Measurements from ENCODE around the gene PDE6B. TPM values are rescaled to one million over a fixed set of nuclear protein-coding genes. Genes with fewer than 3 reads are reported as not detected.

PDE6B gene
- total RNA-seq, 4 donors from 2014 or later: 0.32 to 5.6 (median 2.9) TPM

DNA sequence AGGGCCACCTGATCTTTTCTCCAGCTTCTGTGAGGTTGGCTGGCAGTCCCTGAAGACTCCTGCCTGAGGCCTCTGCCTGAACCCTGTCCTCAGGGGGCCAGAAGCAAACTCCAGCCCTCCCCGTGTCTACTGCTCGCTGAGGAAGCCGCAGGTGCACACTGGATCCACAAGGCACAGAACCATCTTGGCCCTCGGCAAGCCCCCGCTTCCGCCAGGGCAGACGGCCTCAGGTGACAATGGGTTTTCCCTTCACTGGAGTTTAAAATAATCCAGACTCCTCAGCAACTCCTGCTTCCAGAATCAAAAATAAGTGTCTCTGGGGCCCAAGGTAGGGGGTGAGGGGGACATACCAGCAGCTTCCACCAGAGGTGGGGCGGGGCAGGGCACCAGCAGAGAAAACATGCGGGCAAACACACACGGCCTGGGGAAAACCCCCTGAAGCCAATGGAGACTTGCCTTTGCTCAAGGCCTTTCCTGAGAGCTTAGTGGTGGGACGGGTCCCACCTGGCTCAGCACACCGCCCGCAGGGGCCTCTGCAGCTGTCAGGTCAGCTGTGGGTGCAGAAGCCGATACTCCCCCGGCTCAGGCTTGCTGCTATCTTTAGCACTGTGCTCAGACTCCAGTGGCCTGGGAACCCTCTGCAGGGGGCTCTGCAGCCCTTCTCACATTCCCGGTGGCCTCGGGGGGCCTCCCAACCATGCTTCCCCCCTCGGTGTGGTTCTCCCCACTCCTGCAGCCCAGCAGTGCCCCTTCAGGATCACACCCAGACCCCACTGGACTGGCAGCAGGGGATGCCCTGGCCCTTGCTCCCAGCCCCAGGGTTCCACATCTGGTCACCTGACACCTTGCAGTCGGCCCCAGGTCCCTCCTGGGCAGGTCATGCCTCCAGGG, 50.9 kb downstream of the PDE6B start:
- DNase-seq (ENCODE audit: low spot score) (no peak), ATAC-seq (ENCODE audit: low FRiP score) (no peak)
- no peak for TF ChIP-seq CTCF (IDR thresholded peaks at IDR 0.05)

- ATAC-seq (ENCODE audit: low FRiP score) (no peak), DNase-seq (ENCODE audit: low spot score) (no peak)
- no peak for TF ChIP-seq CTCF (IDR thresholded peaks at IDR 0.05)
Measured at GRCh38 chr4:676871-677235, 51.5 kb downstream of the PDE6B start.

GRCh38 chr4:677431-678293, 52.3 kb downstream of the PDE6B start:
- no peak for TF ChIP-seq CTCF (IDR thresholded peaks at IDR 0.05)
- ATAC-seq (ENCODE audit: low FRiP score): no peak
- DNase-seq (ENCODE audit: low spot score): no peak

- DNase-seq (ENCODE audit: low spot score) (no peak), ATAC-seq (ENCODE audit: low FRiP score) (no peak)
- TF ChIP-seq CTCF (IDR thresholded peaks at IDR 0.05): no peak
Measured at GRCh38 chr4:678331-679103, 53.1 kb downstream of the PDE6B start.

DNA sequence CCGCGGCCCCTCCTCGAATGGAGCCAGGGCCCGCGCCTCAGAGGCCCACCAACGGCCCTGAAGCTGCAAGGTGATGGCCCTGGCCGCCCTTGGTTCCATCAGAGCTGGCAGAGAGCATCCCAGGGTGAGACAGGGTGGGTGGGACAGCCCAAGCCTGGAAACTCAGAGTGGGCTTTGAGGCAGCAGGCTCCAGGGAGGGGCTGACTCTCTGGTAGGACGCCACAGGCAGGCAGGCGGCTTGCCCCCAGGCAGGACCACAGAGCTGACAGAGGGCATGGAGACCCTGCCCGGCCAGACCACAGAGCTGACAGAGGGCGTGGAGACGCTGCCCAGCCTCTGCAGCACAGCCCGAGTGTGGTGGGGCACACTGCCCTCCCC, 53.7 kb downstream of the PDE6B start:
- no peak for TF ChIP-seq CTCF (IDR thresholded peaks at IDR 0.05)
- no peak for DNase-seq (ENCODE audit: low spot score)
- ATAC-seq (ENCODE audit: low FRiP score): no peak

DNA sequence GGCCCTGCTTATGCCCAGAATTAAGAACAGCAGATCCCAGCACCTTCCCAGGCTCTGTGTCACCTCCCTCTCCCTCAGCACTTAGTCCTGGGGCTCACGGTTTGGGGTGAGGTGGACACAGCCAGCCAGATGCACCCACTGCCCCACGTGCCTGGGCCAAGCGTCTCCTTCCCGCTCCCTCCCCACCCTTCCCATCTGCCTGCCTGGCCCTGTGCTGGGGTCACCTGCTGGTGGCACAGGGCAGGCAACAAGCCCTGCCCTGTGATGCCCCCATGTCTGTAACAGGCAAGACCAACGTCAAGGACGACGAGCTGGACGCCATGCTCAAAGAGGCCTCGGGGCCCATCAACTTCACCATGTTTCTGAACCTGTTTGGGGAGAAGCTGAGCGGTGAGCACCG, 54.3 kb downstream of the PDE6B start:
- ATAC-seq (ENCODE audit: low FRiP score) (no peak), DNase-seq (ENCODE audit: low spot score) (no peak)
- TF ChIP-seq CTCF (IDR thresholded peaks at IDR 0.05): no peak

All from omental fat pad (tissue), 4 donors.